ENCODE results near the gene PRPF8. TPM values are rescaled to one million over a fixed set of nuclear protein-coding genes. Genes with fewer than 3 reads are reported as not detected.
"Not testable (repeated sequence)": the region's sequence is repeated elsewhere in the genome, so short reads cannot be mapped to it uniquely, and the experiment has no call there.

PRPF8 gene
- total and polyA plus RNA-seq, 4 donors = 50.2 to 110 (median 82.3) TPM

DNA sequence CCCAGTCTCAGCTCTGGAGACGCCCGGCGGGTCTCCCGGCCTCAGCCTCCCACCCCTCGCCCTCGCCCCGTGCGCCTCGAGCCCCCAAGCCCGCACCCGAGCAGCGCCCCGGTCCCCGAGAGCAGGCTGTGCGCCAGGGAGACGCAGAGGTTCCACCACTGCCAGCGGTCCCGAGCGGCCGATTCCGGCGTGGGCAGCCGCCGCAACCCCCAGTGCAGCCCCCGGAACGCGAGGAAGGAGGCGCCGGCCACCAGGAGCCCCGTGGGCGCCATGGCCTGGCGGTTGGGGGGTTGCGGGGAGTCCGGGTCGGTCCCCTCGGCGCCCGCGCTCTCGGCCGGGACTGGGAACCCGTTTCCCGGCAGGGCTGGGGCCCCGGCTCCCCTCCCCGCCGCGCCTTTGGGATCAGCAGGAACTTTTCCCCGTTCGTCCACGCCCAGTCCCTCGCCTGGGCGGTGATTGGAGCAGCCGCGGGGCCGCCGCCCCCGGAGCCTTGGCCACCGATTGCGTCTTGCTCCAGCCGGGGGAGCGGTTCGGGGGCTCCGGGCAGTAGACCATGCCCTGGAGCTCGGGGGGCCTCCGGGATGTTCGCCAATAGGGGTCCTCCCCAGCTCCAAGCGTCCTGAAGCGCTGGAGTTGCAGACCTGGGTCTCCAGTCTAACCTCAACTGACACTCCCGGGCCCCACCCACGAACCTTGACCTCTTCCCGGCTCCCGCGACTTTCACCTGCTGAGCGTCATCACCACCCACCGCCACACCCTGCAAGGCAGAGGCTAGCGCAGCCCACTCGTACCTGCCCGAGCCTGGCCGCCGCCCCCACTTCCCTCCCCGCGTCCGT lies 25.5 kb upstream of the PRPF8 start, which contains the start of gene TLCD2 (continued):
- TF ChIP-seq, protein P1, sequence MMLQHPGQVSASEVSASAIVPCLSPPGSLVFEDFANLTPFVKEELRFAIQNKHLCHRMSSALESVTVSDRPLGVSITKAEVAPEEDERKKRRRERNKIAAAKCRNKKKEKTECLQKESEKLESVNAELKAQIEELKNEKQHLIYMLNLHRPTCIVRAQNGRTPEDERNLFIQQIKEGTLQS (IDR thresholded peaks at IDR 0.05) = no peak

DNA sequence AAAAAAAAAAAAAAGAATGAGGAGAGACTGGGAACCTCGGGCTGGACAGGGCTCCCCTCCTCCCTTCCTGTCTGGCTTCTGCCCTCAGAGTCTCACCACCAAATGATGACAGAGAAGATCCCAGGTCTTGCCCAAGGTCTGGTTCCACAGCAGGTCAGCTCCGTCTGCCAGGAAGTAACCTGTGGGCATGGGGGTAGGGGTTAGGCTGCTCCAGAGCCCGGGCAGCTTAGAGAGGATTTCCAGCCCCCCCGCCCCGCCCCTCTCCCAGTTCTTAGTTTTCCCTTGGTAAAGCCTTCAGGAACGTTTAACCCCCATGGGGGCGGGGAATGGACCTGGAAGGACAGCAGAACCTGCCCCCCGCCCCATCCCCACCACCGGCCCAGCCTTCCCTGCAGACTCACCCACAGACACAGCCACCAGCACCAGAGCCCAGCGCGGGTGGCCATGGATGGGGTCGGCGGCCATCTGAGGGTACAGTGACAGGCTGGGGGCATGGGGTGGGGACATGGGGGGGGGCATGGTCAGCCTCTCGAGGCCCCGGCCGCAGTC lies 24.8 kb upstream of the PRPF8 start:
- no peak overlapping the region for H3K9ac ChIP-seq (ENCODE audit: low read depth in 1 of 2, low read length in 2 of 2)
- DNase-seq (ENCODE audit: low spot score) = no peak
- no peaks in the 10 kb centered on the region for H3K9me3 ChIP-seq (ENCODE audit: control insufficient read depth in 4 of 4, low read length in 3 of 4)

DNA sequence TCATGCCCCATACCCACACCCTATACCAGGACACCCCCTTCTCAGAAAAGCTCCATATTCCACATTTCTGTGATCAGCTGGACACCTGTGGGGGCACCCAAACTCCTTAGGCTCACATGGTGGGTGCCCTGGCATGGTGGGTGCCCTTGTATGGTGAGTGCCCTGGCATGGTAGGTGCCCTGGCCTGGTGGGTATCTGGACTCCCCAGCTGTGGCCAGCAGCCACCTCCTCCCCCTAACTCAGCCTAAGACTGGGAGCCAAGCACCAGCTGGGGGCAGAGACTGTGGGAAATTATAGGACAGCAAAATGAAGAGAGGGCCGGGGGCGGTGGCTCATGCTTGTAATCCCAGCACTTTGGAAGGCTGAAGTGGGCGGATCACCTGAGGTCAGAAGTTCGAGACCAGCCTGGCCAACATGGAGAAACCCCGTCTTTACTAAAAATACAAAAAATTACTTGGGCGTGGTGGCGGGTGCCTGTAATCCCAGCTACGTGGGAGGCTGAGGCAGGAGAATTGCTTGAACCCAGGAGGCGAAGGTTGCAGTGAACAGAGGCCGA lies 24.2 kb upstream of the PRPF8 start:
- Histone ChIP-seq H3K4me1 (ENCODE audit: control insufficient read depth in 4 of 4, insufficient read depth in 4 of 4, low read length in 3 of 4) (peaks cover 6 to 41% (median 11%) of the 10 kb centered on the region in 4 donors), H3K36me3 (ENCODE audit: control insufficient read depth in 4 of 4, insufficient read depth in 3 of 4, low read depth in 1 of 4, low read length in 3 of 4) (peaks cover 13 to 23% (median 15%) of the 10 kb centered on the region in 4 donors)
- not testable (repeated sequence) for H3K9ac ChIP-seq (ENCODE audit: low read depth in 1 of 2, low read length in 2 of 2); H3K4me3 ChIP-seq (ENCODE audit: low read depth in 1 of 3, low read length in 3 of 3); DNase-seq (ENCODE audit: low spot score); H3K27ac ChIP-seq (ENCODE audit: low read depth in 1 of 2, low read length in 2 of 2); H3K9me3 ChIP-seq (ENCODE audit: control insufficient read depth in 4 of 4, low read length in 3 of 4); H3K27me3 ChIP-seq (ENCODE audit: control insufficient read depth in 4 of 4, insufficient read depth in 4 of 4, low read length in 3 of 4)
- 91% methylated on average over 10 of the region's 10 CpGs for WGBS

More for the DNA sequence above, 24.8 kb upstream of the PRPF8 start:
- TF ChIP-seq FOXA1 (IDR thresholded peaks at IDR 0.05) (no peak), SP1 (IDR thresholded peaks at IDR 0.05) (peak; percentile 25), HNF4A (conservative IDR thresholded peaks at IDR 0.05) (peak; percentile 47 to 51), RXRA (IDR thresholded peaks at IDR 0.05) (peak; percentile 62 to 70), RAD21 (IDR thresholded peaks at IDR 0.05) (peak in 1 of 2 donors; percentile 12), TAF1 (conservative IDR thresholded peaks at IDR 0.05) (no peak)
- TF ChIP-seq, protein P2, sequence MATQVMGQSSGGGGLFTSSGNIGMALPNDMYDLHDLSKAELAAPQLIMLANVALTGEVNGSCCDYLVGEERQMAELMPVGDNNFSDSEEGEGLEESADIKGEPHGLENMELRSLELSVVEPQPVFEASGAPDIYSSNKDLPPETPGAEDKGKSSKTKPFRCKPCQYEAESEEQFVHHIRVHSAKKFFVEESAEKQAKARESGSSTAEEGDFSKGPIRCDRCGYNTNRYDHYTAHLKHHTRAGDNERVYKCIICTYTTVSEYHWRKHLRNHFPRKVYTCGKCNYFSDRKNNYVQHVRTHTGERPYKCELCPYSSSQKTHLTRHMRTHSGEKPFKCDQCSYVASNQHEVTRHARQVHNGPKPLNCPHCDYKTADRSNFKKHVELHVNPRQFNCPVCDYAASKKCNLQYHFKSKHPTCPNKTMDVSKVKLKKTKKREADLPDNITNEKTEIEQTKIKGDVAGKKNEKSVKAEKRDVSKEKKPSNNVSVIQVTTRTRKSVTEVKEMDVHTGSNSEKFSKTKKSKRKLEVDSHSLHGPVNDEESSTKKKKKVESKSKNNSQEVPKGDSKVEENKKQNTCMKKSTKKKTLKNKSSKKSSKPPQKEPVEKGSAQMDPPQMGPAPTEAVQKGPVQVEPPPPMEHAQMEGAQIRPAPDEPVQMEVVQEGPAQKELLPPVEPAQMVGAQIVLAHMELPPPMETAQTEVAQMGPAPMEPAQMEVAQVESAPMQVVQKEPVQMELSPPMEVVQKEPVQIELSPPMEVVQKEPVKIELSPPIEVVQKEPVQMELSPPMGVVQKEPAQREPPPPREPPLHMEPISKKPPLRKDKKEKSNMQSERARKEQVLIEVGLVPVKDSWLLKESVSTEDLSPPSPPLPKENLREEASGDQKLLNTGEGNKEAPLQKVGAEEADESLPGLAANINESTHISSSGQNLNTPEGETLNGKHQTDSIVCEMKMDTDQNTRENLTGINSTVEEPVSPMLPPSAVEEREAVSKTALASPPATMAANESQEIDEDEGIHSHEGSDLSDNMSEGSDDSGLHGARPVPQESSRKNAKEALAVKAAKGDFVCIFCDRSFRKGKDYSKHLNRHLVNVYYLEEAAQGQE (IDR thresholded peaks at IDR 0.05) = peak; percentile 16
- TF ChIP-seq, protein P1 (IDR thresholded peaks at IDR 0.05) = no peak
- Histone ChIP-seq H3K36me3 (ENCODE audit: control insufficient read depth in 4 of 4, insufficient read depth in 3 of 4, low read depth in 1 of 4, low read length in 3 of 4) (peaks cover 13 to 24% (median 16%) of the 10 kb centered on the region in 4 donors), H3K27me3 (ENCODE audit: control insufficient read depth in 4 of 4, insufficient read depth in 4 of 4, low read length in 3 of 4) (no peaks in the 10 kb centered on the region), H3K27ac (ENCODE audit: low read depth in 1 of 2, low read length in 2 of 2) (no peak overlapping the region), H3K4me1 (ENCODE audit: control insufficient read depth in 4 of 4, insufficient read depth in 4 of 4, low read length in 3 of 4) (peaks cover 6 to 47% (median 15%) of the 10 kb centered on the region in 4 donors), H3K4me3 (ENCODE audit: low read depth in 1 of 3, low read length in 3 of 3) (peak overlapping the region in 1 of 3 donors; percentile 81)
- WGBS = 20% methylated on average over 16 of the region's 16 CpGs

DNA sequence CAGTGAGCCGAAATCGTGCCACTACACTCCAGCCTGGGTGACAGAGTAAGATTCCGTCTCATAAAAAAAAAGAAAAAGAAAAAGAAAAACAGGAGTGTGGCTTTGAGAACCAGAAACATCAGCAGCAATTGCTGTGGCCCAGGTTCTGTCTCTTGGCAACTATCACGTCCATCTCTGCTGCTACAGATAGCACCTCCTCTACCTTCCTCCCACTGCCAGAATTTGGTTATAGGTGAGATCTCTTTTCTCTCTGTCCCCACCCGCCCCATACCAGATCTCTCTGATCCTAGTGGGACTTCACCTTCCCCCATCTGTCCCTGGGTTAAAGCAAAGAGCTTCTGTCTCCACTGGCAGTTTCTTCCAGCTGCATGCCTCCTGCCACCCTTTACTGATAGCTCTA lies 22.4 kb upstream of the PRPF8 start:
- Histone ChIP-seq H3K27ac (ENCODE audit: low read depth in 1 of 2, low read length in 2 of 2) (no peak overlapping the region), H3K9ac (ENCODE audit: low read depth in 1 of 2, low read length in 2 of 2) (no peak overlapping the region), H3K4me3 (ENCODE audit: low read depth in 1 of 3, low read length in 3 of 3) (no peak overlapping the region), H3K36me3 (ENCODE audit: control insufficient read depth in 4 of 4, insufficient read depth in 3 of 4, low read depth in 1 of 4, low read length in 3 of 4) (peaks cover 4 to 6% (median 5%) of the 10 kb centered on the region in 4 donors), H3K9me3 (ENCODE audit: control insufficient read depth in 4 of 4, low read length in 3 of 4) (no peaks in the 10 kb centered on the region), H3K27me3 (ENCODE audit: control insufficient read depth in 4 of 4, insufficient read depth in 4 of 4, low read length in 3 of 4) (no peaks in the 10 kb centered on the region), H3K4me1 (ENCODE audit: control insufficient read depth in 4 of 4, insufficient read depth in 4 of 4, low read length in 3 of 4) (peaks cover 0 to 23% (median 5%) of the 10 kb centered on the region in 4 donors)
- DNase-seq (ENCODE audit: low spot score) = no peak
- 91% methylated on average over 5 of the region's 5 CpGs for WGBS
- no peak for TF ChIP-seq FOXA2 (IDR thresholded peaks at IDR 0.05)
- no peak for TF ChIP-seq HNF4G (IDR thresholded peaks at IDR 0.05)
- TF ChIP-seq GABPA (IDR thresholded peaks at IDR 0.05 in 1 of 2, conservative IDR thresholded peaks at IDR 0.05 in 1 of 2) = no peak
- TF ChIP-seq, protein P3, sequence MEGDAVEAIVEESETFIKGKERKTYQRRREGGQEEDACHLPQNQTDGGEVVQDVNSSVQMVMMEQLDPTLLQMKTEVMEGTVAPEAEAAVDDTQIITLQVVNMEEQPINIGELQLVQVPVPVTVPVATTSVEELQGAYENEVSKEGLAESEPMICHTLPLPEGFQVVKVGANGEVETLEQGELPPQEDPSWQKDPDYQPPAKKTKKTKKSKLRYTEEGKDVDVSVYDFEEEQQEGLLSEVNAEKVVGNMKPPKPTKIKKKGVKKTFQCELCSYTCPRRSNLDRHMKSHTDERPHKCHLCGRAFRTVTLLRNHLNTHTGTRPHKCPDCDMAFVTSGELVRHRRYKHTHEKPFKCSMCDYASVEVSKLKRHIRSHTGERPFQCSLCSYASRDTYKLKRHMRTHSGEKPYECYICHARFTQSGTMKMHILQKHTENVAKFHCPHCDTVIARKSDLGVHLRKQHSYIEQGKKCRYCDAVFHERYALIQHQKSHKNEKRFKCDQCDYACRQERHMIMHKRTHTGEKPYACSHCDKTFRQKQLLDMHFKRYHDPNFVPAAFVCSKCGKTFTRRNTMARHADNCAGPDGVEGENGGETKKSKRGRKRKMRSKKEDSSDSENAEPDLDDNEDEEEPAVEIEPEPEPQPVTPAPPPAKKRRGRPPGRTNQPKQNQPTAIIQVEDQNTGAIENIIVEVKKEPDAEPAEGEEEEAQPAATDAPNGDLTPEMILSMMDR (IDR thresholded peaks at IDR 0.05; ENCODE audit: low read depth, low read length, missing input control) = no peak
- TF ChIP-seq FOXA1 (IDR thresholded peaks at IDR 0.05) = no peak
- no peak for TF ChIP-seq EGR1 (IDR thresholded peaks at IDR 0.05; ENCODE audit: low read depth in 2 of 2)
- TF ChIP-seq RAD21 (IDR thresholded peaks at IDR 0.05) = no peak
- no peak for TF ChIP-seq RXRA (IDR thresholded peaks at IDR 0.05)
- no peak for TF ChIP-seq HNF4A (conservative IDR thresholded peaks at IDR 0.05)
- TF ChIP-seq, protein P1 (IDR thresholded peaks at IDR 0.05) = no peak
- TF ChIP-seq TAF1 (conservative IDR thresholded peaks at IDR 0.05) = no peak
- no peak for TF ChIP-seq SP1 (IDR thresholded peaks at IDR 0.05)
- no peak for TF ChIP-seq NR2F2 (IDR thresholded peaks at IDR 0.05)
- no peak for TF ChIP-seq JUND (IDR thresholded peaks at IDR 0.05)

All from liver (tissue), 9 donors.